Activated CD8-positive, alpha-beta memory T cell treated with anti-CD3 and anti-CD28 coated beads, Interleukin-2, amount 50 U/mL, for 1 hour (primary cell): ENCODE results near the gene LIN37.
"Not testable (repeated sequence)": the region's sequence is repeated elsewhere in the genome, so short reads cannot be mapped to it uniquely, and the experiment has no call there.

Experiments
- DNase-seq: peaks from one replicate; pipeline ENCODE4 v3.0.0-alpha.2; 2020; ENCODE audit errors: extremely low read depth

Gene LIN37

GRCh38 chr19:35753634-35754369, 5.4 kb downstream of the LIN37 start:
- no peak for DNase-seq

GRCh38 chr19:35754370-35755130, 6.2 kb downstream of the LIN37 start:
- DNase-seq: no peak

DNA sequence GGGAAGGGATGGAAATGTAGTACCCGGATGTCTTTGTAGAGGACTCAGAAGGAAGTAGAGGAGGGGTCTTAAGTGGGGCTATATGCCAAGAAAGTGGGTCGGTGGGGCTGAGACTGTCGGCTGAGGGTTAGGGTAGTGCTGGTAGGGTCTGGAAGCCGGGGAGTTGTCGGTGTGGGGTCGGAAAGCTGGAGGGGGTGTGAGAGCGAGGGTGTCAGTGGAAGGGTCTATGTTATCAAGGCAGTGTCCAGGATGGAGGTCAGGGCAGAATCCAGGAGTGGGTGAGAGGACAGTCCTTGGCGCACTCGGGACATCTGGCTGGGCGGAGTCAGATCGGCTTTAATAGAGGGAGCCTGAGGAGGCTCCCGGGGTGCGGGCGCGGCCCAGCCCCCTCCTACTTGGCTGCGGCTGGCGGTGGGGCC, 6.8 kb downstream of the LIN37 start:
- DNase-seq: no peak

DNA sequence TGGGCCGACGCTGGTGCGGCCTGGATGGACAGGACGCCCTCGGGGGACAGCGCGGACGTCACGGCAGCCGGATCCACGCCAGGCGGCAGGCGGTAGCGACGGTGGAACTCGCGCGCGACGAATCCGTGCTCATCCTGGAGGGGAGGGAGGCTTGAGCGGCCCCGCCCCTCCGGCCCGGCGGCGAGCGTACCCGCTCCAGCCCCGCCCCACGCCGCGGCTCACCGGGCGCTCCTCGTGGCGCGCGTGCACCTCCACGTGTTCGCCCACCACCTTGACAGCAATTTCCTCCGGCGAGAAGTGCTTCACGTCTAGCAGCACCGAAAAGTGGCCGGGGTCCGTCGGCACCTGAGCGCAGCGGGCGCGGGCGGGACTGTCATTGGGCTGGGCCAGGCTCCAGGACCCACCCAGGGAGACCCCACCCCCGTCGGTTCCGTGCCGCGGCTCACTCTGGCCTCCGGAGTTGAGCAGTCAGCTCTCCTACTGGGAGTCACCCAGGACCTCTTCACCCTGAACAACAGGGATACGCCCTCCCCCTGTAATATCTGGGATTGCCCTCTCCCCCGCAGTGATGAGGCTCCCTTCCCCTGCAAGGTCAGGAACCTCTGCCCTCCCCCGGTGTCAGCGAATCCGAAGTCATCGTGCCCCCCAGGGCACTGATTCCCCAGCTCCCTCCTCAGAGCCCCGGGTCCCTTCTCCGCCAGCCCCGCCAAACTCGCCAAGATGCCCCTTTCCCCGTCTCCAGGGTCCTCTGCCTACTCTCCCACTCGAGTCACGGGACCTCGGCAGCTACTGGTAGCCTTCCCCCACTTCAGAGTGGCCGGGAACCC, 7.4 kb downstream of the LIN37 start:
- DNase-seq: no peak

DNA sequence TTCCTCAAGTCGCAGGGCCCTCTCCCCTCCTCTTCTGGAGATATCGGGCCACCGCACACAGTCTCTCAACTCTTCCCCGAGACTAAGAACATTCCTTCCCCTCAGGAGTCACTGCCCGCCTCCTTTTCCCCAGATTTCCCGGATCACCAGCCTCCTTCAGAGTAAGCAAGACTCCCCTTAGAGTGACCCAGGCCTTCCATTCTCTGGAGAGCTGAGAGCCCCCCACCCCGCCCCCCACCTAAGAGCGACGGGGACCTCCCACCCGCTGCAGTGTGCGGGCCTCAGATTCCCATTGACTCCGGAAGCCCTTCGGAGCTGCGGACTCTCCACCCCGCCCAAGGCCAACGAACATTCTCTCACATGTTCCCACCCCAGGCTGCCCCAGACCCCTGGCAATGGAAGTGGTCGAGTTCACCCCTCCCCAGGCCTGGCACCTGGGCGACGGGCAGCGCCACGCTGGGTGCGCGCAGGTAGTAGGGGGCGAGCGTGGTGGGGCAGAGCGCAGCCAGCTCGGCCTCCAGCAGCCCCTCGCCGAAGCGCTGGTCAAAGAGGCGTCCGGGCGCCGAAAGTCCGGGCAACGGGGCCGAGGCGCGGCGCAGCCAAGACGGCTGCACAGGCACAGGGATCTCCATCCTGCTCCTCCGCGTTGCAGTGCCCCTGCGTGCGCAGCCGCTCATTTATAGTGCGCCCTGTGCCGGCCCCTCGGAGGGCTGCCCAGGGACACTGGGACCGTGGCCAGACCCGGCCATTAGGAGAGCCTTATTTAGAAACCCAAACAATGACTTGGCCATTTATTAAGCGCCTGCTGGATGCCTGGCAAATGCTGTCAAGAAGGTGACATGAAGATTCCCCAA, 8.2 kb downstream of the LIN37 start, which contains the start of gene HSPB6:
Gene HSPB6 (minus strand): TSS at position 653 of the 854 bp plus-strand sequence. CDS start 21 bp downstream, at position 632.
- DNase-seq: no peak

DNA sequence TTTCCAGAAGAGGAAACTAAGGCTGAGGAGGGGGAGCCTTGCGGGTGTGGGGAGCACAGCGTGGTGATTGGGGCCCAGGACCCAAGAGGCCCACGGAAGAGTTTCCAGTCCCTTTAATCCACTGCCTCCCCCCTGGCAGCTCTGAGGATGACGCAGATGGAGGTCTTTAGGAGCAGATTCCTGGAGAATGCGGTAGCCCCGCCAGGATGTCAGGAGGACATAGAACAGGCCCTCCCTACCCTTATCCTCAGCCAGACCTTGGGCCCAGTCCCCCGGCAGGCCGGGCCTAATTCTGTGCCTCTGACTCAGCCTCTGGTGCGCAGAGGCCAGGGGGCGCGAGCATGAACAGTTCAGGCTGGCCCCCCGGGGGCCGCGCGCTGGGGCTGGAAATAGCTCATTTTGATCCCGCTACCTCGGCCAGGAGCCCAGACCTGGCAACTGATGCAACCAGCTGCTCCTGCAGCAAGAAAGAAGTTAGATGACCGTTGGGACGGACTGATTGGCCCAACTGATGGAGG, 8.9 kb downstream of the LIN37 start:
- no peak for DNase-seq

GRCh38 chr19:35757749-35758608, 9.6 kb downstream of the LIN37 start, which contains the start of gene PROSER3:
Gene PROSER3 (plus strand): TSS chr19:35758176. CDS start chr19:35758216, 40 bp downstream.
- peak; percentile 97 for DNase-seq

DNA sequence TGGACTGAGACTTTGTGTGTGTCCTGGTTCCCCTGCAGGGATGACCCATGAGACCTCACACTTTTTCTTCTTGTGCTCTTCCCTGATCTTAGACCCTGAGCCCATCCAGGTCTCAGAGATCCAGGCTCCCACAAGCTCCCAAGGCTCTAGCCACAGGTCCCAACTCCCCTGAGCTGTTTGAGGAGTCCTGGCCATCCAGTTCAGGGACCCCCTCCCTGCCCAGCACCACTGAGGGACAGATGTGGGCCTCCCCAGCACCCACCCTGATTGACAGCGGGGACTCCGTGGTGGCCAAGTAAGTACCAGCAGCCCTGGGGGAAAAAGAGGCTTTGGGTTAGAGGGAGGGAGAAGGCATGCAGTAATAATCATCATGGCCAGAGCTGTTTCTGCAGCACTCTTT, 11.3 kb downstream of the LIN37 start:
- no peak for DNase-seq

- DNase-seq: no peak
Measured at GRCh38 chr19:35760711-35761349, 12.5 kb downstream of the LIN37 start.

GRCh38 chr19:35764432-35765315, 16.3 kb downstream of the LIN37 start:
- no peak for DNase-seq

DNA sequence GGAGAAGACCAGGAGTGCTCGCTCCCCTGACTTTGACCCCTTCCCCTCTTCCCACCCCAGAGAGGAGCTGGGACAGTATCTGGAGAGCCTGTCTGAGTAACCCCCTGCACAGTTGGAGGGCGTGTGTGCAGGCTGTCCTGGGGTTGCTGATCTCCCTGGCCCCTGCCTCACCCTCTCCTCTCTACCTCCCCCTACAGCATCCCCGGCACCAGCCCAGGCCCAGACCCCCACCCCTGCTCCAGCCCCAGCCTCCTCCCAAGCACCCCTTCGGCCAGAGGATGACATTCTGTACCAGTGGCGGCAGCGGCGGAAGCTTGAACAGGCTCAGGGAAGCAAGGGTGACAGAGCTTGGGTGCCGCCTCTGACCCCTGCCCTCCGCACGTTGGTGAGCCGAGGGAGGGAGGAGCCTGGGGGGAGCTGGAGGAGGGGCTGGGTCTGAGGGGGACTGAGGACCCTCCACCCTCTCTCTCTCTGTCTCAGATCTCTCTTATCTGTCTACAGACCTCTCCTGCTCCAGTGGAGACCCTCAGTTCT, 18.3 kb downstream of the LIN37 start:
- DNase-seq: no peak

GRCh38 chr19:35767288-35768081, 19.1 kb downstream of the LIN37 start:
- no peak for DNase-seq

DNA sequence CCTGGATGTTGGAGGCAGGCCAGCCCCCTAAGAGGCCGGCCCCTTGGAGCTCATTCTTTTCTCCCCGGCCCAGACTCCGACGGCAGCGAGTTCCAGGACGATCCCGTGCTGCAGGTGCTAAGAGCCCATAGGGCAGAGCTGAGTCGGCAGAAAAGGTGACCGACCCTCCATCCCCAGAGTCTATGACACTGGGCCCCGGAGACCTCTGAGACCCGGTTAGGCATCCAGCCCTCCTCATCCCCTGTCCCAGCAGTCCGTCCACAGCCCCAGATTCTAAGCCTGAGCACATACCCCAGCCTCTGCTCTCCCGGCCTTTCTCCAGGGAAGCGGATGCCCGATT, 19.7 kb downstream of the LIN37 start:
- DNase-seq: no peak

DNA sequence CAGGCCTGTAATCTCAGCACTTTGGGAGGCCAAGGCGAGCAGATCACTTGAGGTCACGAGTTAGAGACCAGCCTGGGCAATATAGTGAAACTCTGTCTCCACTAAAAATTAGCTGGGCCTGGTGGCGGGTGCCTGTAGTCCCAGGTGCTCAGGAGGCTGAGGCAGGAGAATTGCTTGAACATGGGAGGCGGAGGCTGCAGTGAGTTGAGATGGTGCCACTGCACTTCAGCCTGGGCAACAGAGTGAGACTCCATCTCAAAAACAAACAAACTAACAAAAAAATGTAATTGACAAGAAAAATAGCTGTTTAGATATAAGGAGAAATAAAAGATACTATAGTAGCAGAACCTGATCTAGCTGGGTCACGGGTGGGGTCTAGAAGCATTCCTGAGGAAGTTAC, 24.0 kb downstream of the LIN37 start:
- not testable (repeated sequence) for DNase-seq

DNA sequence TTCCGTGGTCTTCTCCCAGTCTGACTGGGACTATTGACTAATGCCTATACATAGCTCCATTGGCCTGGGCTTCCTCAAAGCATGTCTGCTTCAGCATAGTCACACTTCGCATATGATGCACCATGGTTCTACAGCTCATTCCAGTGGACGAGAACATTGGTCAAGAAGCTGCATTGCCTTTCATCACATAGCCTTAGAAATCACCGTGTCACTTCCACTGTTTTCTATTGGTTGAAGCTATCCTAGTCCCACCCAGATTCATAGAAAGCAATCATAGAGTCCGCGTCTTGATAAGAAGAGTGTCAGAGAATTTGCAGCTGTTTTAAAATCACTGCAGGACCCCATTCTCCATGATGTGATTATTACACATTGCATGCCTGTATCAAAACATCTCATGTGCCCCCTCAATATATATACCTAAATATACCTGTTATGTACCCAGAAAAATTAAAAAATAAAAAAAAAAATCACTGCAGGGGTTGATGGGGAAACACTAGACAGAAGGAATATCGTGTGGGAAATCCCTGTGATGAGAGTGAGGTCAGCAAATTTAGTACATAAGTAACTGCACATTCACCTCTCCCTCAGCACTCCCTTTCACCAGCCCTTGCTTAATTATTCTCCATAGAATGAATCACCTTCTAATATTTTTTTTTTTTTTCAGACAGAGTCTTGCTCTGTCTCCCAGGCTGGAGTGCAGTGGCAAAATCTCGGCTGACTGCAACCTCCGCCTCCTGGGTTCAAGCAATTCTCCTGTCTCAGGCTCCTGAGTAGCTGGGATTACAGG, 24.8 kb downstream of the LIN37 start:
- no peak for DNase-seq

DNA sequence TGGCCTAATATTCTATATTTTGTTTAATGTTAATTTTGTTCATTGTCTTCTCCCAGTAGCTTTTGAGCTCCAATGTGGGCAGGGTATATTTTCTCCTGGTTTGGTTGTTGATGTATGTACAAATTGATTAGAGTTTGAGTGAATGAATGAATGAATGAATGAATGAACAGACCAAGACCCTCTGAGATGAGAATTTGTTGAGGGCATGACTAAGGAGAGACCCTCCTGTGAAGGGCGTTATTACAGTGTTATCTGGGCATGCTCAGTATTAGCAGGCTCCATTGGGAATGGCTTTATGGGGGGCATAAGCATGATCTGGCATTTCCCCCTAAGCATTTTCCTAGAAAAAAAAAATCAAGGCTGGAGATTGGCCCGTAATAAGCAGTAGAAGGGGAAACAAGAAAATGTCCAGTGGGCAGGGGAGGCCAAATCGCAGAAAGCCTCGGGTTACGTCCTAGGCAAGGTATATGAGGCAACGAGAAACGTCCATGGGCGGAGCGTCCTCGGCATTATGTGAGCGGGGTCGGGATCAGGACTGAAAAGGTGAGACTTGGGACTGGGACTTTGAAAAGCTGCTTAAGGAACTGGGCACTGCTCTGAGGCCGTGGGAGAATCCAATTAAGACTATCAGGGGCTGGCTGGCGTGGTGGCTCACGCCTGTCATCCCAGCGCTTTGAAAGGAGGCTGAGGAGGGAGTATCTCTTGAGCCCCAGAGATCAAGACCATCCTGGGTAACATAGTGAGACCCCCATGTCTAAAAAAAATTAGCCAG, 26.1 kb downstream of the LIN37 start:
- DNase-seq: no peak
